H9 (cell line): ENCODE measurements around the gene POU2F3. TPM values are rescaled to one million over a fixed set of nuclear protein-coding genes. Genes with fewer than 3 reads are reported as not detected.

Experiments used
- DNase-seq: peaks from one replicate; pipeline ENCODE4 v3.0.0-alpha.2; 2017
- H2AFZ ChIP-seq: one replicate; pipeline ENCODE4 v1.6.1; 2013; ENCODE audit warnings: mild to moderate bottlenecking, low read length, control low read depth, moderate library complexity
- H2AK5ac ChIP-seq: 2 replicates; pipeline ENCODE4 v1.6.1; 2013; ENCODE audit warnings: low read length, control low read depth, mixed read lengths; ENCODE audit not compliant: insufficient read length
- H2BK120ac ChIP-seq: one replicate; pipeline ENCODE4 v1.6.1; 2013; ENCODE audit warnings: low read depth, mild to moderate bottlenecking, low read length, control low read depth, inconsistent platforms; ENCODE audit not compliant: poor library complexity, severe bottlenecking
- H2BK12ac ChIP-seq: 2 replicates; pipeline ENCODE4 v1.6.1; 2013; ENCODE audit warnings: low read length, control low read depth, mixed read lengths, low read depth; ENCODE audit not compliant: insufficient read length
- H2BK15ac ChIP-seq: 2 replicates; pipeline ENCODE4 v1.6.1; 2013; ENCODE audit warnings: low read depth, low read length, control low read depth
- H2BK20ac ChIP-seq: one replicate; pipeline ENCODE4 v1.6.1; 2013; ENCODE audit warnings: low read depth, mild to moderate bottlenecking, low read length, control low read depth, inconsistent platforms; ENCODE audit not compliant: poor library complexity, severe bottlenecking
- H2BK5ac ChIP-seq: 2 replicates; pipeline ENCODE4 v1.6.1; 2013; ENCODE audit warnings: low read length, control low read depth, mixed read lengths; ENCODE audit not compliant: insufficient read length
- H3K14ac ChIP-seq: 2 replicates; pipeline ENCODE4 v1.6.1; 2013; ENCODE audit warnings: low read length, control low read depth; ENCODE audit not compliant: insufficient read depth
- H3K18ac ChIP-seq: 2 replicates; pipeline ENCODE4 v1.6.1; 2013; ENCODE audit warnings: low read depth, mild to moderate bottlenecking, mixed read lengths, low read length, control low read depth; ENCODE audit not compliant: insufficient read length
- H3K23ac ChIP-seq: 2 replicates; pipeline ENCODE4 v1.6.1; 2013; ENCODE audit warnings: low read length, control low read depth, mixed read lengths, low read depth; ENCODE audit not compliant: insufficient read length
- H3K23me2 ChIP-seq: 2 replicates; pipeline ENCODE4 v1.6.1; 2013; ENCODE audit warnings: low read depth, mild to moderate bottlenecking, mixed read lengths, low read length, control low read depth; ENCODE audit not compliant: insufficient read length, poor library complexity, severe bottlenecking
- H3K27ac ChIP-seq: 2 replicates; pipeline ENCODE4 v1.5.1; 2013; ENCODE audit warnings: low read length, control low read depth, mixed read lengths, low read depth; ENCODE audit not compliant: insufficient read length
- H3K27me3 ChIP-seq: 2 replicates; pipeline ENCODE4 v1.6.1; 2013; ENCODE audit warnings: low read length, control low read depth, inconsistent platforms; ENCODE audit not compliant: insufficient read depth
- H3K4ac ChIP-seq: 2 replicates; pipeline ENCODE4 v1.6.1; 2013; ENCODE audit warnings: low read depth, mild to moderate bottlenecking, control low read depth, inconsistent platforms, low read length, moderate library complexity
- H3K4me1 ChIP-seq: 2 replicates; pipeline ENCODE4 v1.6.1; 2013; ENCODE audit warnings: low read length, control low read depth, inconsistent platforms; ENCODE audit not compliant: insufficient read depth
- H3K4me2 ChIP-seq: 2 replicates; pipeline ENCODE4 v1.6.1; 2013; ENCODE audit warnings: low read length, control low read depth, mixed read lengths; ENCODE audit not compliant: insufficient read length, insufficient read depth
- H3K56ac ChIP-seq: 2 replicates; pipeline ENCODE4 v1.6.1; 2013; ENCODE audit warnings: low read depth, mild to moderate bottlenecking, mixed read lengths, low read length, control low read depth; ENCODE audit not compliant: insufficient read length
- H3K79me1 ChIP-seq: 2 replicates; pipeline ENCODE4 v1.6.1; 2013; ENCODE audit warnings: low read depth, mild to moderate bottlenecking, moderate library complexity, low read length, control low read depth, inconsistent platforms; ENCODE audit not compliant: insufficient read depth, poor library complexity, severe bottlenecking
- H3K79me2 ChIP-seq: 2 replicates; pipeline ENCODE4 v1.6.1; 2013; ENCODE audit warnings: low read length, control low read depth, inconsistent platforms; ENCODE audit not compliant: insufficient read depth
- H3K9ac ChIP-seq: 2 replicates; pipeline ENCODE4 v1.6.1; 2013; ENCODE audit warnings: low read length, control low read depth, mixed read lengths; ENCODE audit not compliant: insufficient read length; ENCODE audit errors: extremely low read depth
- H3K9me3 ChIP-seq: one replicate; pipeline ENCODE4 v1.6.1; 2013; ENCODE audit warnings: low read depth, low read length, inconsistent platforms; ENCODE audit not compliant: control insufficient read depth
- H3T11ph ChIP-seq: one replicate; pipeline ENCODE4 v1.6.1; 2013; ENCODE audit warnings: mild to moderate bottlenecking, low read length, control low read depth, inconsistent platforms
- H4K20me1 ChIP-seq: one replicate; pipeline ENCODE4 v1.6.1; 2013; ENCODE audit not compliant: control insufficient read depth, insufficient read length, insufficient read depth
- H4K5ac ChIP-seq: 2 replicates; pipeline ENCODE4 v1.6.1; 2013; ENCODE audit warnings: low read depth, mild to moderate bottlenecking, mixed read lengths, low read length, control low read depth; ENCODE audit not compliant: insufficient read length
- H4K8ac ChIP-seq: replicated peaks from 2 replicates; pipeline ENCODE4 v1.6.1; 2013; ENCODE audit warnings: low read length, control low read depth, mixed read lengths, low read depth; ENCODE audit not compliant: insufficient read length
- H4K91ac ChIP-seq: 2 replicates; pipeline ENCODE4 v1.6.1; 2013; ENCODE audit warnings: low read depth, mild to moderate bottlenecking, moderate library complexity, mixed read lengths, low read length, control low read depth; ENCODE audit not compliant: insufficient read length
- H3K27ac Mint-ChIP-seq, 3 experiments: 2 replicates in 2 of 3; 3 replicates in 1 of 3; pipeline ENCODE4 v1.8.0; 2020 to 2021; ENCODE audit warnings: mixed read lengths in 3 of 3, mild to moderate bottlenecking in 1 of 3, moderate library complexity in 1 of 3
- H3K27me3 Mint-ChIP-seq: 2 replicates; pipeline ENCODE4 v1.8.0; 2021; ENCODE audit warnings: low read depth, mild to moderate bottlenecking, moderate library complexity, mixed read lengths
- H3K36me3 Mint-ChIP-seq, 3 experiments: 2 replicates in 2 of 3; 3 replicates in 1 of 3; pipeline ENCODE4 v1.8.0; 2020 to 2021; ENCODE audit warnings: low read depth in 3 of 3, mixed read lengths in 3 of 3; ENCODE audit not compliant: insufficient read depth in 1 of 3
- H3K4me1 Mint-ChIP-seq, 2 experiments: 2 replicates each; pipeline ENCODE4 v1.8.0; 2020; ENCODE audit warnings: mixed read lengths in 2 of 2
- H3K4me3 Mint-ChIP-seq, 2 experiments: 2 replicates in 1 of 2; 3 replicates in 1 of 2; pipeline ENCODE4 v1.8.0; 2020 to 2021; ENCODE audit warnings: mild to moderate bottlenecking in 2 of 2, mixed read lengths in 2 of 2, moderate library complexity in 1 of 2
- H3K9me3 Mint-ChIP-seq, 2 experiments: 2 replicates in 1 of 2; 3 replicates in 1 of 2; pipeline ENCODE4 v1.8.0; 2020; ENCODE audit warnings: mild to moderate bottlenecking in 2 of 2, mixed read lengths in 2 of 2, moderate library complexity in 1 of 2
- CTCF ChIP-seq: fragments of 200-600 bp; sonication (generic); conservative IDR thresholded peaks from 3 replicates; pipeline ENCODE4 v1.8.0; 2021; ENCODE audit warnings: antibody characterized with exemption, mild to moderate bottlenecking
- WGBS: extraction: QIAGEN DNeasy Blood & Tissue Kit; methylation state at CpG from one replicate; pipeline ENCODE4 v1.1.7; 2013; ENCODE audit warnings: missing lambda C conversion rate, low lambda C conversion rate, mixed read lengths; ENCODE audit not compliant: insufficient read length; ENCODE audit errors: extremely low coverage; 5-methylcytosine and 5-hydroxymethylcytosine counted together
- total RNA-seq: library from RNA; stranded (reverse); gene quantifications from 2 replicates; pipeline ENCODE4 v1.2.1, GENCODE V29; 2021

POU2F3 gene
- total RNA-seq, 1 experiment from 2014 or later = 1.1 TPM

GRCh38 chr11:120196826-120197225, 43.1 kb upstream of the POU2F3 start:
- H3K23ac ChIP-seq = no peak overlapping the region
- H2BK12ac ChIP-seq = no peak overlapping the region
- no peak overlapping the region for H3K4ac ChIP-seq
- no peak for TF ChIP-seq CTCF
- H2BK120ac ChIP-seq = no peak overlapping the region
- H3K27me3 ChIP-seq = peaks cover 24% of the 10 kb centered on the region; the same call in 1 of the 2 replicates
- H3K79me1 ChIP-seq = no peaks in the 10 kb centered on the region
- no peak overlapping the region for H4K91ac ChIP-seq
- H2BK15ac ChIP-seq = no peak overlapping the region
- H3K4me2 ChIP-seq = no peak overlapping the region
- H2BK5ac ChIP-seq = no peak overlapping the region
- no peak overlapping the region for H4K5ac ChIP-seq
- no peak overlapping the region for H2BK20ac ChIP-seq
- Mint-ChIP-seq H3K27me3 (peaks cover 95% of the 10 kb centered on the region), H3K36me3 (no peaks in the 10 kb centered on the region), H3K4me1 (peaks cover 39 to 59% of the 10 kb centered on the region in 2 experiments), H3K27ac (no peak overlapping the region), H3K4me3 (no peak overlapping the region), H3K9me3 (peaks cover 0 to 3% of the 10 kb centered on the region in 2 experiments; a peak in 1 of 5 replicates)
- no peak overlapping the region for H3K18ac ChIP-seq
- H2AFZ ChIP-seq = no peak overlapping the region
- no CpG with 5 or more reads among the region's 6 CpGs for WGBS
- no peaks in the 10 kb centered on the region for H3K23me2 ChIP-seq
- no peaks in the 10 kb centered on the region for H3K79me2 ChIP-seq
- no peak overlapping the region for H3K9ac ChIP-seq
- H3K14ac ChIP-seq = no peak overlapping the region
- H3K27ac ChIP-seq = no peak overlapping the region
- no peak overlapping the region for H3K56ac ChIP-seq
- no peak for DNase-seq
- no peak overlapping the region for H2AK5ac ChIP-seq
- no peaks in the 10 kb centered on the region for H3K4me1 ChIP-seq
- no peaks in the 10 kb centered on the region for H3K9me3 ChIP-seq
- H4K8ac ChIP-seq = no peak overlapping the region
- H3T11ph ChIP-seq = no peak overlapping the region
- H4K20me1 ChIP-seq = no peaks in the 10 kb centered on the region
